Esophagus muscularis mucosa (tissue), 4 donors: ENCODE measurements around the gene ATRNL1. TPM values are rescaled to one million over a fixed set of nuclear protein-coding genes. Genes with fewer than 3 reads are reported as not detected.

Source experiments
- DNase-seq: peaks from one replicate; pipeline ENCODE4 v3.0.0-alpha.2; 2017; ENCODE audit errors: extremely low spot score
- H3K27ac ChIP-seq, 4 donors: fragments of 200-600 bp; sonication (generic); replicated peaks in 1 of 4; 1 replicate in 3 of 4; 2 replicates in 1 of 4; pipeline ENCODE4 v1.5.1; 2016 to 2019; ENCODE audit warnings: mild to moderate bottlenecking in 1 of 4
- H3K27me3 ChIP-seq, 4 donors: fragments of 200-600 bp; sonication (generic); one replicate each; pipeline versions ENCODE4 v1.5.1 to v1.6.0; 2016 to 2019
- H3K36me3 ChIP-seq, 4 donors: fragments of 200-600 bp; sonication (generic); one replicate each; pipeline ENCODE4 v1.5.1; 2016 to 2019
- H3K4me1 ChIP-seq, 4 donors: fragments of 200-600 bp; sonication (generic); one replicate each; pipeline ENCODE4 v1.5.1; 2016 to 2019
- H3K4me3 ChIP-seq, 4 donors: fragments of 200-600 bp; sonication (generic); 1 replicate in 2 of 4; 2 replicates in 2 of 4; pipeline ENCODE4 v1.5.1; 2016 to 2019; ENCODE audit warnings: mild to moderate bottlenecking in 4 of 4, moderate library complexity in 1 of 4
- H3K9me3 ChIP-seq, 4 donors: fragments of 200-600 bp; sonication (generic); 1 replicate in 3 of 4; 2 replicates in 1 of 4; pipeline ENCODE4 v1.5.1; 2016 to 2019
- EP300 ChIP-seq: sonication (generic); formaldehyde crosslinking; IDR thresholded peaks from one replicate; pipeline ENCODE4 v1.6.1; 2017; ENCODE audit warnings: antibody characterized with exemption
- POLR2A ChIP-seq: fragments of 450-650 bp; IDR thresholded peaks from one replicate; pipeline ENCODE4 v1.6.1; 2017; ENCODE audit warnings: antibody characterized with exemption, moderate library complexity, mild to moderate bottlenecking, low read depth
- POLR2AphosphoS5 ChIP-seq, 2 donors: sonication (generic); formaldehyde crosslinking; IDR thresholded peaks; one replicate each; pipeline ENCODE4 v1.6.1; 2017; ENCODE audit warnings: antibody characterized with exemption in 2 of 2
- WGBS: methylation state at CpG from one replicate; pipeline ENCODE4 v1.1.5; 2018; 5-methylcytosine and 5-hydroxymethylcytosine counted together
- intact Hi-C: fragments of 100-400 bp; cut with DNase I; formaldehyde crosslinking; loops from one replicate; pipeline ENCODE4 v1.15.1; 2023
- total RNA-seq, 4 donors: library from RNA; depleted of rRNA; stranded (reverse); fragments of >200 nt; gene quantifications; one replicate each; pipeline versions ENCODE4 v1.1.0 to v1.2.1, GENCODE V29; 2016
- TF ChIP-seq, protein P1 (sequence below), 3 experiments: fragments of 200-600 bp in 2 of 3; fragments of 450-650 bp in 1 of 3; sonication (generic) in 2 of 3; IDR thresholded peaks; one replicate each; pipeline ENCODE4 v1.5.1; 2017 to 2019; ENCODE audit warnings: antibody characterized with exemption in 3 of 3, mild to moderate bottlenecking in 2 of 3, moderate library complexity in 1 of 3

ATRNL1 gene
- total RNA-seq, 4 donors from 2014 or later = 5.0 to 18.0 (median 11.3) TPM

DNA sequence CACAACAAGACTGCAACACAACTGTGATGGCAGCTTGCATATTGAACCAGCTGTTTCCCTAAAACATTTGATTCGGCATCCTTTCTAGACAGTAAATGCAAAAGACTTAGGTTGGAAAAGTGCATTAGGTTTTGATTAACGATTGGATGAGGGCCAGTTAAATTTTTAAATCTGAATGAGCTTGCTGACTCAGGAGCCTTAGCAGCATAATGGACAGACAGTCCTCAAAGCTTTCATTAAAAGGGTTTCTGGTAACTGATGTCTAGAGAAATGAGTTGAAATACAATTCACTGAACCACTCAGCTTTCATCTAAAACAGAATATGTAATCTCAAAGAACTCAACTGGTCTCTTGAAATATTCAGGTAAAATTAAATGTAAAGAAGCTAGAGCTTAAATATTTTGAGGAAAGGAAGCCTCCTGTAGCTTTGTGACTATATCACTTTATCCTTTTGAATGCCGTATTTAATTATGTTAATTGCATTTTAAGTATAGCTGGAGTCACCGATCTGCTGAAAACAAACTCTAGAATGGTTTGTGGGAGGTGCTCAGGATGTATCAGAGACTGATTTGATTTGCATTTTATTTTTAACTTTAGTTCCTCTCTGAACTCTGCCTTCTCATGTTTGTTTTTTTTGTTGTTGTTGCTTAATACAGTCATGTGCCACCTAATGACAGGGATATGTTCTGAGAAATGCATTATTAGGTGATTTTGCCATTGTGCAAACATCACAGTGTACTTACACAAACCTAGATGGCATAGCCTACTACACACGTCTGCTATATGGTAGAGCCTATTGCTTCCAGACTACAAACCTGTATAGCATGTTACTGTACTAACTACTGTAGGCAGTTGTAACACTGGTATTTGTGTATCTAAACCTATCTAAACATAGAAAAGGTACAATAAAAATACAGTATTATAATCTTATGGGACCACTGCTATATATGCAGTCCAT, 29.2 kb upstream of the ATRNL1 start:
- Histone ChIP-seq H3K4me3 (no peak overlapping the region), H3K9me3 (no peaks in the 10 kb centered on the region), H3K27me3 (no peaks in the 10 kb centered on the region), H3K36me3 (no peaks in the 10 kb centered on the region), H3K27ac (no peak overlapping the region), H3K4me1 (no peaks in the 10 kb centered on the region)
- TF ChIP-seq, protein P1, sequence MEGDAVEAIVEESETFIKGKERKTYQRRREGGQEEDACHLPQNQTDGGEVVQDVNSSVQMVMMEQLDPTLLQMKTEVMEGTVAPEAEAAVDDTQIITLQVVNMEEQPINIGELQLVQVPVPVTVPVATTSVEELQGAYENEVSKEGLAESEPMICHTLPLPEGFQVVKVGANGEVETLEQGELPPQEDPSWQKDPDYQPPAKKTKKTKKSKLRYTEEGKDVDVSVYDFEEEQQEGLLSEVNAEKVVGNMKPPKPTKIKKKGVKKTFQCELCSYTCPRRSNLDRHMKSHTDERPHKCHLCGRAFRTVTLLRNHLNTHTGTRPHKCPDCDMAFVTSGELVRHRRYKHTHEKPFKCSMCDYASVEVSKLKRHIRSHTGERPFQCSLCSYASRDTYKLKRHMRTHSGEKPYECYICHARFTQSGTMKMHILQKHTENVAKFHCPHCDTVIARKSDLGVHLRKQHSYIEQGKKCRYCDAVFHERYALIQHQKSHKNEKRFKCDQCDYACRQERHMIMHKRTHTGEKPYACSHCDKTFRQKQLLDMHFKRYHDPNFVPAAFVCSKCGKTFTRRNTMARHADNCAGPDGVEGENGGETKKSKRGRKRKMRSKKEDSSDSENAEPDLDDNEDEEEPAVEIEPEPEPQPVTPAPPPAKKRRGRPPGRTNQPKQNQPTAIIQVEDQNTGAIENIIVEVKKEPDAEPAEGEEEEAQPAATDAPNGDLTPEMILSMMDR (IDR thresholded peaks at IDR 0.05) = no peak
- TF ChIP-seq POLR2A (no peak), EP300 (no peak), POLR2AphosphoS5 (IDR thresholded peaks at IDR 0.05) (no peak)
- intact Hi-C loops = no loop called here
- 76% methylated on average over 5 of the region's 5 CpGs for WGBS
- no peak for DNase-seq

DNA sequence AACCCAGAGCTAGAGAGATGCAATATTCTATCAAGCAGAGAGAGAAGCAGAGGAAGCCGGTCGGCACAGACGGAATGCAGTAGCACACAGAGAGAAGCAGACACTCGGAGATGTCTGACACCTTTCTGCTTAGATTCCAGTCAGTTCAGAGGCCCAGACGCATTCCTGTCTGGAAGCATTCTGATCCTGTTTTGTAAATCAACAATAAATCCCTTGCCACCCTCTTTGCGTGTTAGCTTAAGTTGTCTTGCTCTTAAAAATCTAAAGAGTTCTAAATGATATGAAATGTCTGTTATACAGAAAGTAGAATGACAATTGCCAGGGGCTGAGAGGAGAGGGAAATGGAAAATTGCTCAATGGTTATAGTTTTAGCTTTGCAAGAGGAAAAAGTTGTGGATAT, 27.4 kb upstream of the ATRNL1 start:
- H3K4me1 ChIP-seq = no peaks in the 10 kb centered on the region
- 77% methylated on average over 6 of the region's 6 CpGs for WGBS
- intact Hi-C loops = no loop called here
- H3K27me3 ChIP-seq = no peaks in the 10 kb centered on the region
- no peaks in the 10 kb centered on the region for H3K36me3 ChIP-seq
- no peak overlapping the region for H3K27ac ChIP-seq
- no peak overlapping the region for H3K4me3 ChIP-seq
- no peaks in the 10 kb centered on the region for H3K9me3 ChIP-seq
- TF ChIP-seq POLR2AphosphoS5 (IDR thresholded peaks at IDR 0.05) (no peak), EP300 (no peak), POLR2A (no peak)
- TF ChIP-seq, protein P1 (IDR thresholded peaks at IDR 0.05) = no peak
- no peak for DNase-seq

GRCh38 chr10:115066528-115066927, 26.6 kb upstream of the ATRNL1 start:
- Histone ChIP-seq H3K4me1 (no peaks in the 10 kb centered on the region), H3K36me3 (no peaks in the 10 kb centered on the region), H3K9me3 (no peaks in the 10 kb centered on the region), H3K27me3 (no peaks in the 10 kb centered on the region), H3K27ac (no peak overlapping the region), H3K4me3 (no peak overlapping the region)
- TF ChIP-seq POLR2AphosphoS5 (IDR thresholded peaks at IDR 0.05) = no peak
- TF ChIP-seq EP300 = no peak
- no peak for TF ChIP-seq POLR2A
- 85% methylated on average over 1 of the region's 1 CpG for WGBS
- intact Hi-C loops = no loop called here
- DNase-seq = no peak

GRCh38 chr10:115073796-115074195, 19.4 kb upstream of the ATRNL1 start:
- no peaks in the 10 kb centered on the region for H3K4me1 ChIP-seq
- intact Hi-C loops = no loop called here
- no peaks in the 10 kb centered on the region for H3K36me3 ChIP-seq
- TF ChIP-seq EP300 (no peak), POLR2A (no peak), POLR2AphosphoS5 (IDR thresholded peaks at IDR 0.05) (no peak)
- TF ChIP-seq, protein P1 (IDR thresholded peaks at IDR 0.05) = no peak
- H3K4me3 ChIP-seq = no peak overlapping the region
- 80% methylated on average over 1 of the region's 1 CpG for WGBS
- H3K9me3 ChIP-seq = peaks cover 0 to 6% (median 1%) of the 10 kb centered on the region in 4 donors
- no peak overlapping the region for H3K27ac ChIP-seq
- no peaks in the 10 kb centered on the region for H3K27me3 ChIP-seq
- no peak for DNase-seq

GRCh38 chr10:115082506-115082905, 10.7 kb upstream of the ATRNL1 start:
- Histone ChIP-seq H3K4me1 (peaks cover 0 to 13% (median 3%) of the 10 kb centered on the region in 4 donors), H3K36me3 (no peaks in the 10 kb centered on the region), H3K4me3 (no peak overlapping the region), H3K9me3 (peaks cover 0 to 12% (median 2%) of the 10 kb centered on the region in 4 donors), H3K27ac (no peak overlapping the region), H3K27me3 (no peaks in the 10 kb centered on the region)
- no peak for DNase-seq
- intact Hi-C loops = no loop called here
- WGBS = 30% methylated on average over 2 of the region's 2 CpGs
- TF ChIP-seq EP300 (no peak), POLR2A (no peak), POLR2AphosphoS5 (IDR thresholded peaks at IDR 0.05) (no peak)
- TF ChIP-seq, protein P1 (IDR thresholded peaks at IDR 0.05) = no peak
